ENCODE measurements around the gene C10orf90.

- TF ChIP-seq CTCF (IDR thresholded peaks at IDR 0.05; ENCODE audit: extremely low read depth in 1 of 2, insufficient read depth in 1 of 2, low read depth in 1 of 2, low read length in 2 of 2) (no peak), GATA2 (IDR thresholded peaks at IDR 0.05; ENCODE audit: insufficient read depth, insufficient read length, low read depth, low read length) (no peak), EZH2 (IDR thresholded peaks at IDR 0.05; ENCODE audit: borderline replicate concordance, low read depth, low read length, severe bottlenecking) (no peak), POLR2AphosphoS5 (IDR thresholded peaks at IDR 0.05; ENCODE audit: insufficient read depth, low read depth, low read length) (no peak), MAX (IDR thresholded peaks at IDR 0.05; ENCODE audit: insufficient read depth, insufficient read length) (no peak), MYC (IDR thresholded peaks at IDR 0.05; ENCODE audit: low read depth, low read length) (no peak), POLR2A (IDR thresholded peaks at IDR 0.05; ENCODE audit: low read depth, low read length) (no peak)
These were observed 75.3 kb downstream of the C10orf90 start for GRCh38 chr10:126595160-126595559.
